GM12875 (cell line): Measurements from ENCODE around the gene DENND10.

Experiments used
- H3K4me3 ChIP-seq: one replicate; pipeline ENCODE4 v1.5.1; 2011; ENCODE audit warnings: low read depth, low read length, control low read depth
- CTCF ChIP-seq: IDR thresholded peaks from 2 replicates; pipeline ENCODE4 v1.5.1; 2011; ENCODE audit warnings: low read depth, mild to moderate bottlenecking, control low read depth, inconsistent platforms, low read length, moderate library complexity, borderline replicate concordance; ENCODE audit not compliant: insufficient read depth

Gene DENND10

GRCh38 chr10:119161680-119162451 lies 58.0 kb downstream of the DENND10 start:
- no peak for TF ChIP-seq CTCF
- no peak overlapping the region for H3K4me3 ChIP-seq

- H3K4me3 ChIP-seq = no peak overlapping the region
- TF ChIP-seq CTCF = no peak
These were observed 58.7 kb downstream of the DENND10 start for GRCh38 chr10:119162452-119163092.

GRCh38 chr10:119165171-119166117 lies 61.5 kb downstream of the DENND10 start, which contains the start of gene SFXN4:
Gene SFXN4 (minus strand): TSS chr10:119165714. CDS start chr10:119165647, 67 bp downstream.
- TF ChIP-seq CTCF = no peak

GRCh38 chr10:119166118-119166500 lies 62.2 kb downstream of the DENND10 start:
- peak overlapping the region; percentile 85 for H3K4me3 ChIP-seq
- TF ChIP-seq CTCF = no peak

More at GRCh38 chr10:119165171-119166117, 61.5 kb downstream of the DENND10 start, which contains the start of gene SFXN4:
- H3K4me3 ChIP-seq = peak within 1 kb of the TSS; percentile 85

GRCh38 chr10:119166564-119166963 lies 62.7 kb downstream of the DENND10 start:
- H3K4me3 ChIP-seq = no peak overlapping the region
- no peak for TF ChIP-seq CTCF

- no peak for TF ChIP-seq CTCF
- H3K4me3 ChIP-seq = no peak overlapping the region
These were observed 63.1 kb downstream of the DENND10 start for GRCh38 chr10:119167041-119167440.
